Activated CD8-positive, alpha-beta memory T cell treated with anti-CD3 and anti-CD28 coated beads for 36 hours (primary cell): Measurements from ENCODE around the gene TRIM50. TPM values are rescaled to one million over a fixed set of nuclear protein-coding genes. Genes with fewer than 3 reads are reported as not detected.
"Not testable (repeated sequence)": the region's sequence is repeated elsewhere in the genome, so short reads cannot be mapped to it uniquely, and the experiment has no call there.

Experiments used
- CTCF ChIA-PET: fragments of 350-600 bp; sonication (Branson Sonifier 250); formaldehyde crosslinking; loops from one replicate; lab custom pipeline; 2021; ENCODE audit warnings: antibody characterized with exemption; lab: Charles Lee
- POLR2A ChIA-PET: fragments of 350-600 bp; sonication (Branson Sonifier 250); formaldehyde crosslinking; loops from one replicate; lab custom pipeline; 2021; ENCODE audit warnings: antibody characterized with exemption; lab: Charles Lee
- total RNA-seq, 2 experiments: library from RNA; stranded (reverse); gene quantifications; one replicate each; pipeline ENCODE4 v1.2.3, GENCODE V29; 2021

The TRIM50 gene
- total RNA-seq, 2 experiments from 2014 or later, result not detected

- POLR2A ChIA-PET, CTCF ChIA-PET: not testable (repeated sequence)
Measured at GRCh38 chr7:73320009-73320408, 7.9 kb downstream of the TRIM50 start.

- CTCF ChIA-PET, result interaction anchor here (1.0 kb wide), 1 partner anchor 12 kb away, joined by 3 read pairs; no protein-coding TSS in a partner anchor
- POLR2A ChIA-PET, result not testable (repeated sequence)
Measured at GRCh38 chr7:73319541-73319940, 8.3 kb downstream of the TRIM50 start.

GRCh38 chr7:73318656-73319204, 9.2 kb downstream of the TRIM50 start:
- POLR2A ChIA-PET, result not testable (repeated sequence)
- CTCF ChIA-PET, result interaction anchor here (1.0 kb wide), 1 partner anchor 13 kb away, joined by 3 read pairs; no protein-coding TSS in a partner anchor

- POLR2A ChIA-PET, result no interaction called here
- CTCF ChIA-PET, result interaction anchor here (0.6 kb wide), 1 partner anchor 9 kb away, joined by 3 read pairs; no protein-coding TSS in a partner anchor
Measured at GRCh38 chr7:73316521-73316920, 11.4 kb downstream of the TRIM50 start.

GRCh38 chr7:73314271-73314670, 13.6 kb downstream of the TRIM50 start:
- ChIA-PET CTCF (no interaction called here), POLR2A (no interaction called here)

GRCh38 chr7:73313521-73313906, 14.4 kb downstream of the TRIM50 start:
- POLR2A ChIA-PET, result no interaction called here
- CTCF ChIA-PET, result no interaction called here

GRCh38 chr7:73312831-73313520, 14.9 kb downstream of the TRIM50 start:
- ChIA-PET CTCF (no interaction called here), POLR2A (no interaction called here)

- CTCF ChIA-PET, result interaction anchor here (1.2 kb wide), 1 partner anchor 13 kb away, joined by 3 read pairs; no protein-coding TSS in a partner anchor
- POLR2A ChIA-PET, result not testable (repeated sequence)
Measured at GRCh38 chr7:73311421-73311820, 16.5 kb downstream of the TRIM50 start.

GRCh38 chr7:73308665-73309214, 19.1 kb downstream of the TRIM50 start, which contains the start of gene NSUN5:
Gene NSUN5, minus strand, starts transcription at chr7:73308826. Its CDS starts 36 bp downstream, at chr7:73308790.
- ChIA-PET CTCF (no interaction called here), POLR2A (interaction anchor here (0.6 kb wide), 1 partner anchor 32 kb away, joined by 3 read pairs; no protein-coding TSS in a partner anchor)

GRCh38 chr7:73308074-73308664, 19.7 kb downstream of the TRIM50 start:
- CTCF ChIA-PET, result no interaction called here

GRCh38 chr7:73307436-73307835, 20.4 kb downstream of the TRIM50 start:
- POLR2A ChIA-PET, result interaction anchor here (0.7 kb wide), 1 partner anchor 184 kb away, joined by 3 read pairs; no protein-coding TSS in a partner anchor
- CTCF ChIA-PET, result no interaction called here

More at GRCh38 chr7:73308074-73308664, 19.7 kb downstream of the TRIM50 start:
- POLR2A ChIA-PET, result no interaction called here

- CTCF ChIA-PET, POLR2A ChIA-PET: not testable (repeated sequence)
Measured at GRCh38 chr7:73304612-73305387, 23.1 kb downstream of the TRIM50 start.

- POLR2A ChIA-PET, result no interaction called here
- CTCF ChIA-PET, result no interaction called here
Measured at GRCh38 chr7:73304071-73304470, 23.8 kb downstream of the TRIM50 start.

GRCh38 chr7:73303546-73303945, 24.3 kb downstream of the TRIM50 start:
- CTCF ChIA-PET, result no interaction called here
- POLR2A ChIA-PET, result no interaction called here

- CTCF ChIA-PET, POLR2A ChIA-PET: not testable (repeated sequence)
Measured at GRCh38 chr7:73302846-73303245, 25.0 kb downstream of the TRIM50 start.

- CTCF ChIA-PET, POLR2A ChIA-PET: not testable (repeated sequence)
Measured at GRCh38 chr7:73301108-73301507, 26.8 kb downstream of the TRIM50 start.

GRCh38 chr7:73299812-73300211, 28.1 kb downstream of the TRIM50 start:
- POLR2A ChIA-PET, CTCF ChIA-PET: not testable (repeated sequence)

GRCh38 chr7:73297706-73298105, 30.2 kb downstream of the TRIM50 start:
- CTCF ChIA-PET, result not testable (repeated sequence)

GRCh38 chr7:73297235-73297634, 30.6 kb downstream of the TRIM50 start:
- POLR2A ChIA-PET, CTCF ChIA-PET: not testable (repeated sequence)

More at GRCh38 chr7:73297706-73298105, 30.2 kb downstream of the TRIM50 start:
- POLR2A ChIA-PET, result not testable (repeated sequence)
